ENCODE measurements around the gene CD44.

The CD44 gene

DNA sequence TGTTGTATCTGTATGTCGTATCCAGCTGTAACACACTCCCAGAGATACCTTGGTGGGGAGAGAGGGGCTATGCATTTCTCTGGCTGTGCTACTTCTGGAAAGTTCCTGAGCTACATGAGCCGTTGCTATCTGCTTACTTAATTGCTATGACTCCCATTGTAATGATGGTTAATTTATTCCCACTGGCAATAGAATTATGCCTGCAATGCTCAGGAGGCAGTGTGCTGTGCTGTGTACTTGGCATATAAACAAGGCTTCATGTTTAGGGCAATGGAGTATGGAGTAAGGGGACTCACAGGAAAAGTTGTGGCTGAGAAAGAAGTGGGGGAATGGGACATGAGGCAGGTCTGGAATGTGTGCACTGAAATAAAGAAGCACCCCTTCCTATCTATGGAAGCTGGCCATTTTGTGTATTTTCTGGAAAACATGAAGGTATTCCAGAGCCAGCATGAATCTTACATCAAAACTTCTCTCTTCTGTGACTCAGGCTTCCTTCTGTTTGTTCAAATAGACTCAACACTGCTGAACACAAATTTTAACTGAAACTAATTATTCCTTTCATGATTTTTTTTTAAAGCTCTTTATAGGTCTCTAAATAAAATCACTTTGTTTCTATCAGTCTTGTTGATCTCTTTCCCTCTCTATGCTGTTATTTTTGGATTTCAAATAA, 40.6 kb downstream of the CD44 start:
- DNase-seq = peak; percentile 31

- DNase-seq = peak; percentile 48
These were observed 41.6 kb downstream of the CD44 start for GRCh38 chr11:35180317-35181233.

DNA sequence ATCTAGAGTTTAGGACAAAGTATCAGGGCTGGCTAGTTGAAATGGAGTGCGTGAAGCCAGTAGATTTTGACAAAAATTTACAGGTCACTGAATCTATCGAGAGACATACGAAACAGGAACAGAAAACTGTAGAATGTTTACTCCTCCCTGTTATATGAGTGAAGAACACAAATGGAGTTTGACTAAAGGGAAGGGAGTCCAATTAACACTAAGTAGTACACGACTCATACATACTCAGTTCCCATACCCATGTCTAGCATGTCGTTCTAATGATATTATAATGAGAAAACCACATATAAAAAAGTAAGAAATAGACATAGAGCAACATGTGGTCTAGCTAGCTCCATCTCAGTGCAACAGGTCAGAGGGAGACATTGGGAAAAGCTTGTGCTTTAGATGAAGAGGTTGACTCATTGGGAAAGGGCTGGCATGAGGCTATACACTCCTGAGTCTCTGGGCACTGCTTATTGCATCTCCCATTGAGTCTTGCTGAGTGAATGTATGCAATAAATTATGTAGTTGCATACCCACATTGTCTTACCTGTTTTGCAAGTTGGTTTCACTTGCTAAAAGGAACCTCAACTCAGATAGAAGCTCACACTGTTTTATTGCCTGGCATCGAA, 43.5 kb downstream of the CD44 start:
- DNase-seq = no peak

GRCh38 chr11:35183326-35183925, 44.5 kb downstream of the CD44 start:
- DNase-seq = no peak

- peak; percentile 54 for DNase-seq
These were observed 46.7 kb downstream of the CD44 start for GRCh38 chr11:35185696-35186095.

GRCh38 chr11:35187996-35188395, 49.0 kb downstream of the CD44 start:
- no peak for DNase-seq

- DNase-seq = no peak
These were observed 51.9 kb downstream of the CD44 start for GRCh38 chr11:35190804-35191348.

GRCh38 chr11:35192347-35192746, 53.4 kb downstream of the CD44 start:
- no peak for DNase-seq

- no peak for DNase-seq
These were observed 54.8 kb downstream of the CD44 start for GRCh38 chr11:35193767-35194166.

- DNase-seq = no peak
These were observed 58.3 kb downstream of the CD44 start for GRCh38 chr11:35197292-35197691.

- no peak for DNase-seq
These were observed 61.9 kb downstream of the CD44 start for GRCh38 chr11:35200811-35201341.

GRCh38 chr11:35204614-35205013, 65.6 kb downstream of the CD44 start:
- DNase-seq = no peak

GRCh38 chr11:35206616-35207015, 67.6 kb downstream of the CD44 start:
- DNase-seq = no peak

GRCh38 chr11:35207471-35208403, 68.8 kb downstream of the CD44 start:
- no peak for DNase-seq

DNA sequence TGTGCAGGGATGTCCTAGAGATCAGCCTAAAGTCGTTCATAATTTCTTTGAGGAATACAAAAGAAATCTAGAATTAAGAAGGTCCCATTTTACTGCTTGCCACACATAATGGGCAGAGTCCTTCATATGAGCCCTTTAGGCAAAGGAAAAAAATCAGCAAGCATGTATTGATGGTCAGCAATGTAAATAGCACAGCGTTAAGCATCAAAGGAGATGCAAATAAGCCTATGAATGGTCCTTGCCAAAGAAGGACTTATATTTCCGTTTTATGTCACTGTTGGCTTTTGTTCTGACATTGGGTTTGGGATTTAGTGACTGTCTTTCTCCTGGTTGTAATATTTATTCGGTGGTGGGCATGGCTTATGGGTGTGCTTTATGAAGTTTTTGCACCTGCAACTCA, 69.8 kb downstream of the CD44 start:
- DNase-seq = no peak

DNA sequence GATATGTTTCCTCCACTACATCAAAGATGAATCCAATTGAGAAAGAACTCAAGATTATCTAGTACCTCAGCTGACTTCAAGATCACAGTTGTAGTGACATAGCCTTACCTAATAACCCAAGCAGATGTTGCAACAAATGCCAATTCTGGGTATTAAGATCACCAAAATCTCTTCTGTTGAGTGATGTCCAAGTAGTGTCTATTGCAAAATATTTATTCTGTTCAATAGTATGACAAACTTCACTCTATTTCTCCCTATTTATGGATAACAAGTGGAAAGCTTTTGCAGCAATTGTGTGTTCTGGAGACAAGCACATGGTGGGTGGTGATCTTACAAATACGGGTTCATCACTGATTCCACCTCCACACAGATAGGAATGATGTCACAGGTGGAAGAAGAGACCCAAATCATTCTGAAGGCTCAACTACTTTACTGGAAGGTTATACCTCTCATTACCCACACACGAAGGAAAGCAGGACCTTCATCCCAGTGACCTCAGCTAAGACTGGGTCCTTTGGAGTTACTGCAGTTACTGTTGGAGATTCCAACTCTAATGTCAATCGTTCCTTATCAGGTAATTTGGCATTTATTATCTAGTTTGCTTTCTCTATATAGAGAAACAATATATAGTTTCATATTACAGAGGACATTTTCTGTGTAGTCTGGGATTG, 72.0 kb downstream of the CD44 start:
- DNase-seq = no peak

DNA sequence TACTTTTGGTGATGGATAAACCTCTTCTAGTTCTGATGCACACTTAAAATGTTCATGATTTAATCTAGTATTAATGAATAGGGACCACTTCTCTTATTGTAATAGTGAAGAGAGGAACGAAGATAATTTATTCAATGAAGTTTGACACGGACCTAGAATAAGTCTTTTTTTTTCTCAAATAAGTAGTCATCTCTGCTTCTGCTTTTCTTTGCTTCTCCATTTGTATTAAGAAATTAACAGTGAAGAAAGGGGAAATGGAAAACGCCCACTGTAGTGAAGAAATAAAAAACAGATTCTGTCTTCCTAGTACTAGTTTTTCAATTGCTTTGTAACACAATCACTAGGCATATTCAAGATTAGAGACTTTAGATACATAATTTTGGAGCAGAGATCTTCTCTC, 73.0 kb downstream of the CD44 start:
- no peak for DNase-seq

DNA sequence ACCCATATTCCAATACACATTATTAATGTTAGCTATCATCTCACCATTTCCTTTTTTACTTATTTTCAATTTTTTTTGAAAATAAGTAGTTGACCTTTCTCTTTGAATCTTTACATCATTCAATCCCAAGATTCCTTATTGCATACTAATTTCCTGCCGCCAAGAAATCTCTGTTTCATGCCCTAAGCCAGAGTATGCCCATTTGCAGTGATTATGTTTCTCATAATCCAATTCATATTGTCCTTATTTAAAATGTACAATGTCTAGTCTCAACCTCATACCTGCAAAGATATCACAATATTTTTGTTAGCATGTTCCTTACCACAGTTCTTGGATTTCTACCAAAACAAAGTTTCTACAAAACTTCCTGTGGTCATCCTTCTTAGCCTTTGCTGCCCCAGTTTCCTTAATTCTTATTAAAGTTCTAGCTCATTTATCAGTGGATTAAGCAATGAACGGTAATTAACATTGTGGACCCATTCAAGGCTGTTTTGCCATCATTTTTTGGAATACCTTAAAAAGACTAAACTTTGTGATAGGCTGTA, 75.3 kb downstream of the CD44 start:
- no peak for DNase-seq

- peak; percentile 99 for DNase-seq
These were observed 75.8 kb downstream of the CD44 start for GRCh38 chr11:35214792-35215193.

GRCh38 chr11:35215945-35216344, 77.0 kb downstream of the CD44 start:
- DNase-seq = peak; percentile 38
